H9 (cell line): Measurements from ENCODE around the gene EPSTI1. TPM values are rescaled to one million over a fixed set of nuclear protein-coding genes. Genes with fewer than 3 reads are reported as not detected.

Source experiments
- DNase-seq: peaks from one replicate; pipeline ENCODE4 v3.0.0-alpha.2; 2017
- H2AFZ ChIP-seq: one replicate; pipeline ENCODE4 v1.6.1; 2013; ENCODE audit warnings: mild to moderate bottlenecking, low read length, control low read depth, moderate library complexity
- H2AK5ac ChIP-seq: 2 replicates; pipeline ENCODE4 v1.6.1; 2013; ENCODE audit warnings: low read length, control low read depth, mixed read lengths; ENCODE audit not compliant: insufficient read length
- H2BK120ac ChIP-seq: one replicate; pipeline ENCODE4 v1.6.1; 2013; ENCODE audit warnings: low read depth, mild to moderate bottlenecking, low read length, control low read depth, inconsistent platforms; ENCODE audit not compliant: poor library complexity, severe bottlenecking
- H2BK12ac ChIP-seq: 2 replicates; pipeline ENCODE4 v1.6.1; 2013; ENCODE audit warnings: low read length, control low read depth, mixed read lengths, low read depth; ENCODE audit not compliant: insufficient read length
- H2BK15ac ChIP-seq: 2 replicates; pipeline ENCODE4 v1.6.1; 2013; ENCODE audit warnings: low read depth, low read length, control low read depth
- H2BK20ac ChIP-seq: one replicate; pipeline ENCODE4 v1.6.1; 2013; ENCODE audit warnings: low read depth, mild to moderate bottlenecking, low read length, control low read depth, inconsistent platforms; ENCODE audit not compliant: poor library complexity, severe bottlenecking
- H2BK5ac ChIP-seq: 2 replicates; pipeline ENCODE4 v1.6.1; 2013; ENCODE audit warnings: low read length, control low read depth, mixed read lengths; ENCODE audit not compliant: insufficient read length
- H3K14ac ChIP-seq: 2 replicates; pipeline ENCODE4 v1.6.1; 2013; ENCODE audit warnings: low read length, control low read depth; ENCODE audit not compliant: insufficient read depth
- H3K18ac ChIP-seq: 2 replicates; pipeline ENCODE4 v1.6.1; 2013; ENCODE audit warnings: low read depth, mild to moderate bottlenecking, mixed read lengths, low read length, control low read depth; ENCODE audit not compliant: insufficient read length
- H3K23ac ChIP-seq: 2 replicates; pipeline ENCODE4 v1.6.1; 2013; ENCODE audit warnings: low read length, control low read depth, mixed read lengths, low read depth; ENCODE audit not compliant: insufficient read length
- H3K23me2 ChIP-seq: 2 replicates; pipeline ENCODE4 v1.6.1; 2013; ENCODE audit warnings: low read depth, mild to moderate bottlenecking, mixed read lengths, low read length, control low read depth; ENCODE audit not compliant: insufficient read length, poor library complexity, severe bottlenecking
- H3K27ac ChIP-seq: 2 replicates; pipeline ENCODE4 v1.5.1; 2013; ENCODE audit warnings: low read length, control low read depth, mixed read lengths, low read depth; ENCODE audit not compliant: insufficient read length
- H3K27me3 ChIP-seq: 2 replicates; pipeline ENCODE4 v1.6.1; 2013; ENCODE audit warnings: low read length, control low read depth, inconsistent platforms; ENCODE audit not compliant: insufficient read depth
- H3K4ac ChIP-seq: 2 replicates; pipeline ENCODE4 v1.6.1; 2013; ENCODE audit warnings: low read depth, mild to moderate bottlenecking, control low read depth, inconsistent platforms, low read length, moderate library complexity
- H3K4me1 ChIP-seq: 2 replicates; pipeline ENCODE4 v1.6.1; 2013; ENCODE audit warnings: low read length, control low read depth, inconsistent platforms; ENCODE audit not compliant: insufficient read depth
- H3K4me2 ChIP-seq: 2 replicates; pipeline ENCODE4 v1.6.1; 2013; ENCODE audit warnings: low read length, control low read depth, mixed read lengths; ENCODE audit not compliant: insufficient read length, insufficient read depth
- H3K56ac ChIP-seq: 2 replicates; pipeline ENCODE4 v1.6.1; 2013; ENCODE audit warnings: low read depth, mild to moderate bottlenecking, mixed read lengths, low read length, control low read depth; ENCODE audit not compliant: insufficient read length
- H3K79me1 ChIP-seq: 2 replicates; pipeline ENCODE4 v1.6.1; 2013; ENCODE audit warnings: low read depth, mild to moderate bottlenecking, moderate library complexity, low read length, control low read depth, inconsistent platforms; ENCODE audit not compliant: insufficient read depth, poor library complexity, severe bottlenecking
- H3K79me2 ChIP-seq: 2 replicates; pipeline ENCODE4 v1.6.1; 2013; ENCODE audit warnings: low read length, control low read depth, inconsistent platforms; ENCODE audit not compliant: insufficient read depth
- H3K9ac ChIP-seq: 2 replicates; pipeline ENCODE4 v1.6.1; 2013; ENCODE audit warnings: low read length, control low read depth, mixed read lengths; ENCODE audit not compliant: insufficient read length; ENCODE audit errors: extremely low read depth
- H3K9me3 ChIP-seq: one replicate; pipeline ENCODE4 v1.6.1; 2013; ENCODE audit warnings: low read depth, low read length, inconsistent platforms; ENCODE audit not compliant: control insufficient read depth
- H3T11ph ChIP-seq: one replicate; pipeline ENCODE4 v1.6.1; 2013; ENCODE audit warnings: mild to moderate bottlenecking, low read length, control low read depth, inconsistent platforms
- H4K20me1 ChIP-seq: one replicate; pipeline ENCODE4 v1.6.1; 2013; ENCODE audit not compliant: control insufficient read depth, insufficient read length, insufficient read depth
- H4K5ac ChIP-seq: 2 replicates; pipeline ENCODE4 v1.6.1; 2013; ENCODE audit warnings: low read depth, mild to moderate bottlenecking, mixed read lengths, low read length, control low read depth; ENCODE audit not compliant: insufficient read length
- H4K8ac ChIP-seq: replicated peaks from 2 replicates; pipeline ENCODE4 v1.6.1; 2013; ENCODE audit warnings: low read length, control low read depth, mixed read lengths, low read depth; ENCODE audit not compliant: insufficient read length
- H4K91ac ChIP-seq: 2 replicates; pipeline ENCODE4 v1.6.1; 2013; ENCODE audit warnings: low read depth, mild to moderate bottlenecking, moderate library complexity, mixed read lengths, low read length, control low read depth; ENCODE audit not compliant: insufficient read length
- H3K27ac Mint-ChIP-seq, 3 experiments: 2 replicates in 2 of 3; 3 replicates in 1 of 3; pipeline ENCODE4 v1.8.0; 2020 to 2021; ENCODE audit warnings: mixed read lengths in 3 of 3, mild to moderate bottlenecking in 1 of 3, moderate library complexity in 1 of 3
- H3K27me3 Mint-ChIP-seq: 2 replicates; pipeline ENCODE4 v1.8.0; 2021; ENCODE audit warnings: low read depth, mild to moderate bottlenecking, moderate library complexity, mixed read lengths
- H3K36me3 Mint-ChIP-seq, 3 experiments: 2 replicates in 2 of 3; 3 replicates in 1 of 3; pipeline ENCODE4 v1.8.0; 2020 to 2021; ENCODE audit warnings: low read depth in 3 of 3, mixed read lengths in 3 of 3; ENCODE audit not compliant: insufficient read depth in 1 of 3
- H3K4me1 Mint-ChIP-seq, 2 experiments: 2 replicates each; pipeline ENCODE4 v1.8.0; 2020; ENCODE audit warnings: mixed read lengths in 2 of 2
- H3K4me3 Mint-ChIP-seq, 2 experiments: 2 replicates in 1 of 2; 3 replicates in 1 of 2; pipeline ENCODE4 v1.8.0; 2020 to 2021; ENCODE audit warnings: mild to moderate bottlenecking in 2 of 2, mixed read lengths in 2 of 2, moderate library complexity in 1 of 2
- H3K9me3 Mint-ChIP-seq, 2 experiments: 2 replicates in 1 of 2; 3 replicates in 1 of 2; pipeline ENCODE4 v1.8.0; 2020; ENCODE audit warnings: mild to moderate bottlenecking in 2 of 2, mixed read lengths in 2 of 2, moderate library complexity in 1 of 2
- CTCF ChIP-seq: fragments of 200-600 bp; sonication (generic); conservative IDR thresholded peaks from 3 replicates; pipeline ENCODE4 v1.8.0; 2021; ENCODE audit warnings: antibody characterized with exemption, mild to moderate bottlenecking
- WGBS: extraction: QIAGEN DNeasy Blood & Tissue Kit; methylation state at CpG from one replicate; pipeline ENCODE4 v1.1.7; 2013; ENCODE audit warnings: missing lambda C conversion rate, low lambda C conversion rate, mixed read lengths; ENCODE audit not compliant: insufficient read length; ENCODE audit errors: extremely low coverage; 5-methylcytosine and 5-hydroxymethylcytosine counted together
- total RNA-seq: library from RNA; stranded (reverse); gene quantifications from 2 replicates; pipeline ENCODE4 v1.2.1, GENCODE V29; 2021

Gene EPSTI1
- total RNA-seq, 1 experiment from 2014 or later = 0.70 TPM

- H3K9me3 Mint-ChIP-seq = no peaks in the 10 kb centered on the region
- WGBS = no CpG with 5 or more reads among the region's 3 CpGs
- no peaks in the 10 kb centered on the region for H3K23me2 ChIP-seq
- H3K27me3 Mint-ChIP-seq = no peaks in the 10 kb centered on the region
- peaks cover 17 to 47% (median 39%) of the 10 kb centered on the region in 3 experiments; a peak in 6 of 7 replicates for H3K36me3 Mint-ChIP-seq
- H3K79me2 ChIP-seq = no peaks in the 10 kb centered on the region
- no peak overlapping the region for H2AFZ ChIP-seq
- no peak overlapping the region for H3K9ac ChIP-seq
- no peak overlapping the region for H3K56ac ChIP-seq
- no peaks in the 10 kb centered on the region for H3K79me1 ChIP-seq
- no peak overlapping the region for H4K5ac ChIP-seq
- H3K18ac ChIP-seq = no peak overlapping the region
- H2BK20ac ChIP-seq = no peak overlapping the region
- H3K4me2 ChIP-seq = no peak overlapping the region
- no peak overlapping the region for H3T11ph ChIP-seq
- no peak overlapping the region for H3K27ac Mint-ChIP-seq
- H2BK5ac ChIP-seq = no peak overlapping the region
- H4K91ac ChIP-seq = no peak overlapping the region
- H3K27ac ChIP-seq = no peak overlapping the region
- H3K4me1 Mint-ChIP-seq = peaks cover 10 to 12% of the 10 kb centered on the region in 2 experiments
- no peak overlapping the region for H3K14ac ChIP-seq
- no peak for TF ChIP-seq CTCF
- no peaks in the 10 kb centered on the region for H3K27me3 ChIP-seq
- no peaks in the 10 kb centered on the region for H3K9me3 ChIP-seq
- H2BK12ac ChIP-seq = no peak overlapping the region
- H3K4me3 Mint-ChIP-seq = no peak overlapping the region
- no peak overlapping the region for H2BK15ac ChIP-seq
- no peak overlapping the region for H3K4ac ChIP-seq
- H4K8ac ChIP-seq = no peak overlapping the region
- no peaks in the 10 kb centered on the region; the same call in 1 of the 2 replicates for H3K4me1 ChIP-seq
- H3K23ac ChIP-seq = no peak overlapping the region
- no peak overlapping the region for H2BK120ac ChIP-seq
- no peak for DNase-seq
- no peaks in the 10 kb centered on the region for H4K20me1 ChIP-seq
- H2AK5ac ChIP-seq = no peak overlapping the region
Measured at GRCh38 chr13:42852136-42852535, 139.9 kb downstream of the EPSTI1 start.
